ENCODE results near the gene TRAPPC13.

DNA sequence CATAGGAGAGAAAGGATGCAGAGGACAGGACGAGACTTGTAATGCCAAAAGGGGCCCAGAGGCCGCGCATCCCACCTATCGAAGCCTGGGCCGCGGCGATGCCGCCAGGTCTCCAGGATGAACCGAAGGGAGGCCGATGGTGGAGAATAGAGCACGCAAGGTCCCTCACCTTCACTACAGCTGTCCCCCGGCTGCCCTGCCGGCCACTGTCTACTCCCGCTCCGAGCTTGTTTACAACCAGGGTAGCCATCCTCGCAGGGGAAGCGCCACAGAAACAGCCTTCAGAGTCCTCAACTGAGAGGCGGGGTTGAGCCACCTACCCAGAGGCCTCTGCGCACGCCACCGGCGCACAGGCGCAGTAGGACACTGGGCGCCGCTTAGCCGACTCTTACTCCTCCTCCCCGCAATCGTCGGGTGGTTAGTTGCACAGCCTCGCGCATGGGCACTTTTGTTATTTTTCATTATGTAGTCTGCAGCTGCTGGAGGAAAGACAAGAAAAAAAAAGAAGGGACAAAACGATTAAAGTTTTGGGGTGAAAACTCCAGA lies 729 bp upstream of the TRAPPC13 start, which contains the start of gene TRIM23:
- TF ChIP-seq POLR2A (IDR thresholded peaks at IDR 0.05; ENCODE audit: low read depth, low read length) (peak; percentile 67), POLR2AphosphoS5 (IDR thresholded peaks at IDR 0.05; ENCODE audit: low read depth, low read length) (peak; percentile 71), TAF1 (IDR thresholded peaks at IDR 0.05; ENCODE audit: low read depth, low read length) (0 out of 2 replicates have a peak, but pooled peaks have one; percentile 44), SPI1 (IDR thresholded peaks at IDR 0.05; ENCODE audit: low read depth, low read length) (peak; percentile 39; the same call in 1 of the 2 replicates)
